Esophagus squamous epithelium (tissue), 5 donors: ENCODE data around the gene PHLPP1. TPM values are rescaled to one million over a fixed set of nuclear protein-coding genes. Genes with fewer than 3 reads are reported as not detected.

ENCODE experiments used
- DNase-seq: peaks from one replicate; lab custom pipeline; 2025; lab: John Stamatoyannopoulos, UW
- H3K27ac ChIP-seq, 4 donors: fragments of 200-600 bp; sonication (generic); one replicate each; pipeline ENCODE4 v1.5.1; 2016 to 2019; ENCODE audit warnings: mild to moderate bottlenecking in 1 of 4
- H3K27me3 ChIP-seq, 4 donors: fragments of 200-600 bp; sonication (generic); 1 replicate in 3 of 4; 2 replicates in 1 of 4; pipeline versions ENCODE4 v1.5.1 to v1.6.0; 2017 to 2021; ENCODE audit warnings: antibody characterized with exemption in 1 of 4
- H3K36me3 ChIP-seq, 3 donors: fragments of 200-600 bp; sonication (generic); one replicate each; pipeline ENCODE4 v1.5.1; 2016 to 2019
- H3K4me1 ChIP-seq, 3 donors: fragments of 200-600 bp; sonication (generic); one replicate each; pipeline ENCODE4 v1.5.1; 2017 to 2019
- H3K4me3 ChIP-seq, 4 donors: fragments of 200-600 bp; sonication (generic); 1 replicate in 3 of 4; 2 replicates in 1 of 4; pipeline ENCODE4 v1.5.1; 2016 to 2019; ENCODE audit warnings: mild to moderate bottlenecking in 2 of 4, moderate library complexity in 1 of 4
- H3K9me3 ChIP-seq, 3 donors: fragments of 200-600 bp; sonication (generic); one replicate each; pipeline ENCODE4 v1.5.1; 2016 to 2019
- POLR2A ChIP-seq, 4 donors: fragments of 450-650 bp; IDR thresholded peaks; one replicate each; pipeline ENCODE4 v1.6.1; 2017; ENCODE audit warnings: antibody characterized with exemption in 4 of 4, mild to moderate bottlenecking in 4 of 4, moderate library complexity in 3 of 4
- WGBS, 2 donors: methylation state at CpG; one replicate each; pipeline ENCODE4 v1.1.5; 2018; 5-methylcytosine and 5-hydroxymethylcytosine counted together
- intact Hi-C: fragments of 100-400 bp; cut with DNase I; formaldehyde crosslinking; loops from one replicate; pipeline ENCODE4 v1.15.0; 2022
- total RNA-seq, 4 donors: library from RNA; depleted of rRNA; stranded (reverse); fragments of >200 nt; gene quantifications; one replicate each; pipeline ENCODE4 v1.1.0, GENCODE V29; 2016
- TF ChIP-seq, protein P1 (sequence below), 6 experiments: fragments of 450-650 bp in 4 of 6; fragments of 200-600 bp in 2 of 6; sonication (generic) in 2 of 6; IDR thresholded peaks; one replicate each; pipeline ENCODE4 v1.5.1; 2016 to 2019; ENCODE audit warnings: antibody characterized with exemption in 6 of 6, mild to moderate bottlenecking in 4 of 6, moderate library complexity in 4 of 6
- donor health status: DM: yes; HTN: yes; CAD: no.

The PHLPP1 gene
- total RNA-seq, 4 donors from 2014 or later: 10.1 to 16.6 (median 14.9) TPM

- H3K9me3 ChIP-seq: no peaks in the 10 kb centered on the region
- H3K4me3 ChIP-seq: no peak overlapping the region
- TF ChIP-seq, protein P1, sequence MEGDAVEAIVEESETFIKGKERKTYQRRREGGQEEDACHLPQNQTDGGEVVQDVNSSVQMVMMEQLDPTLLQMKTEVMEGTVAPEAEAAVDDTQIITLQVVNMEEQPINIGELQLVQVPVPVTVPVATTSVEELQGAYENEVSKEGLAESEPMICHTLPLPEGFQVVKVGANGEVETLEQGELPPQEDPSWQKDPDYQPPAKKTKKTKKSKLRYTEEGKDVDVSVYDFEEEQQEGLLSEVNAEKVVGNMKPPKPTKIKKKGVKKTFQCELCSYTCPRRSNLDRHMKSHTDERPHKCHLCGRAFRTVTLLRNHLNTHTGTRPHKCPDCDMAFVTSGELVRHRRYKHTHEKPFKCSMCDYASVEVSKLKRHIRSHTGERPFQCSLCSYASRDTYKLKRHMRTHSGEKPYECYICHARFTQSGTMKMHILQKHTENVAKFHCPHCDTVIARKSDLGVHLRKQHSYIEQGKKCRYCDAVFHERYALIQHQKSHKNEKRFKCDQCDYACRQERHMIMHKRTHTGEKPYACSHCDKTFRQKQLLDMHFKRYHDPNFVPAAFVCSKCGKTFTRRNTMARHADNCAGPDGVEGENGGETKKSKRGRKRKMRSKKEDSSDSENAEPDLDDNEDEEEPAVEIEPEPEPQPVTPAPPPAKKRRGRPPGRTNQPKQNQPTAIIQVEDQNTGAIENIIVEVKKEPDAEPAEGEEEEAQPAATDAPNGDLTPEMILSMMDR (IDR thresholded peaks at IDR 0.05): no peak
- no peak for TF ChIP-seq POLR2A (IDR thresholded peaks at IDR 0.05)
- H3K27me3 ChIP-seq: peaks cover 0 to 6% (median 0%) of the 10 kb centered on the region in 4 donors
- no peaks in the 10 kb centered on the region for H3K36me3 ChIP-seq
- WGBS, 2 donors: 45 to 50% methylated on average over 6 to 7 of the region's 7 CpGs
- peak overlapping the region in 2 of 4 donors; percentile 25 to 30 for H3K27ac ChIP-seq
- intact Hi-C loops: no loop called here
- DNase-seq: no peak
- H3K4me1 ChIP-seq: peaks cover 0 to 14% (median 0%) of the 10 kb centered on the region in 3 donors
Measured at GRCh38 chr18:62999392-62999791, 284.1 kb downstream of the PHLPP1 start.

DNA sequence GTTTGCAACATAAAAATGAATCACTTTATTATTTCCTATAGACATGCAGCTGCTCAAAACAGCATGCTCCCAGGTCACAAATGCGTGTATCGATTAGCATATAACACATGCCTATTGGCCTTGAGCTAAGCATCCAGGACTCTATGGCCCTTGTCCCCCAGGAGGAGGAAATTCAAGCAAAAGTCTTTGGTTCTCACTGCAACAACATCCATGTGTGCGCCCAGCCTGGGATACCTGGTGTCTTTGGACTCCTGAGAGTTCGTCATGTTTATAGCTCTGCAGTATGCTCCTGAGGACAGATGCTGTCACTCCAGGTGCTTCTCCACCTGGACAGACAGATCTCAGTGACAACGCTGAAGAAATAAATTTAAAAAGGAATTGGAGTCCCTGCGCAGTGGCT is 284.6 kb downstream of the PHLPP1 start:
- TF ChIP-seq, protein P1 (IDR thresholded peaks at IDR 0.05): no peak
- intact Hi-C loops: no loop called here
- H3K27ac ChIP-seq: no peak overlapping the region
- peaks cover 0 to 14% (median 0%) of the 10 kb centered on the region in 3 donors for H3K4me1 ChIP-seq
- DNase-seq: no peak
- H3K36me3 ChIP-seq: no peaks in the 10 kb centered on the region
- H3K9me3 ChIP-seq: no peaks in the 10 kb centered on the region
- WGBS, 2 donors: 85 to 100% methylated on average over 4 to 6 of the region's 6 CpGs
- H3K27me3 ChIP-seq: peaks cover 0 to 6% (median 0%) of the 10 kb centered on the region in 4 donors
- no peak overlapping the region for H3K4me3 ChIP-seq

DNA sequence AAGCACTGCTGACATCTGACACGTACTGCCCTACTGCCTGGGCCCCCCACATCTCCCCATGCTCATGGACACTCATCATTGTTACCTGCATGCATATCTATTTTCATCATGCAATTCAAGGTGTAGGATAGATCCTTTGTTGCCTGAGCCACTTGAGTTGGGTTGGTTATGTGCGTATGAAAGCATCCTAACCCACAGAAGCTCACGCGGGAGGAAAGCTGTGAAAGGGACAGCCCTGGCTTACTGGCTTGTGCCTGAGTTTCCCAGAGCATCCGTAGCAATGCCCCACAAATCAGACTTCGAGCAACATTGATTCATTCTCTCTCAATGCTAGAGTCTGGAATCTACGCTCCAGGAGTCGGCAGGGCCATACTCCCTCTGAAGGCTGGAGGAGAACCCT is 285.5 kb downstream of the PHLPP1 start:
- no peaks in the 10 kb centered on the region for H3K9me3 ChIP-seq

DNA sequence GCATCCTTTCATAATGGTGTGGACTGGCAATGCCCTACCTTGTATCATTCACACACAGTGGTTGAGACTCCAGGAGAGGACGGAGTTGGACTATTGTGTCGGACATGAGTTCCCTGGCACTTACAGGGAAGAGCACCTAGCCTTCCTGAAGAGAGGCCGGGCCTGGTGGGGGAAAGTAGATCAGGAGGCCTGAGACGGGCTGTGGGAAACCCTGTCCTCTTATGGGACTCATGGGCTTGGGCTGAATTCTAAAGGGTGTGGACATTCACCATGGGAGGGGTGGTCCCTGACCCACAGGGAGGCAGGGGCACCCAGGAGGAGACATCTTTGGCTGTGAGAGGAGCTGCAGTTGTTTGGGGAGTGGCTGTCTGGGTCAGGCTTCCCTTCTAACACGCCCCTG is 286.5 kb downstream of the PHLPP1 start:
- Histone ChIP-seq H3K27ac (no peak overlapping the region), H3K4me1 (peaks cover 0 to 14% (median 0%) of the 10 kb centered on the region in 3 donors), H3K4me3 (no peak overlapping the region), H3K36me3 (no peaks in the 10 kb centered on the region), H3K9me3 (no peaks in the 10 kb centered on the region), H3K27me3 (no peaks in the 10 kb centered on the region)
- DNase-seq: no peak
- 93 to 100% methylated on average over 1 to 5 of the region's 5 CpGs for WGBS, 2 donors
- intact Hi-C loops: no loop called here
- TF ChIP-seq, protein P1 (IDR thresholded peaks at IDR 0.05): no peak
- TF ChIP-seq POLR2A (IDR thresholded peaks at IDR 0.05): no peak

More for the DNA sequence above, 285.5 kb downstream of the PHLPP1 start:
- intact Hi-C loops: no loop called here
- WGBS, 2 donors: 70 to 73% methylated on average over 6 to 8 of the region's 8 CpGs
- DNase-seq: no peak
- no peak for TF ChIP-seq POLR2A (IDR thresholded peaks at IDR 0.05)
- TF ChIP-seq, protein P1 (IDR thresholded peaks at IDR 0.05): no peak
- Histone ChIP-seq H3K4me1 (peaks cover 0 to 14% (median 0%) of the 10 kb centered on the region in 3 donors), H3K27ac (no peak overlapping the region), H3K36me3 (no peaks in the 10 kb centered on the region), H3K27me3 (peaks cover 0 to 6% (median 0%) of the 10 kb centered on the region in 4 donors), H3K4me3 (no peak overlapping the region)

GRCh38 chr18:63002305-63002704 is 287.0 kb downstream of the PHLPP1 start:
- H3K4me3 ChIP-seq: no peak overlapping the region
- H3K27me3 ChIP-seq: no peaks in the 10 kb centered on the region
- no peak overlapping the region for H3K27ac ChIP-seq
- intact Hi-C loops: no loop called here
- H3K4me1 ChIP-seq: peaks cover 0 to 14% (median 0%) of the 10 kb centered on the region in 3 donors
- no peak for TF ChIP-seq POLR2A (IDR thresholded peaks at IDR 0.05)
- TF ChIP-seq, protein P1 (IDR thresholded peaks at IDR 0.05): no peak
- WGBS, 2 donors: 87 to 90% methylated on average over 6 of the region's 6 CpGs
- H3K9me3 ChIP-seq: no peaks in the 10 kb centered on the region
- no peaks in the 10 kb centered on the region for H3K36me3 ChIP-seq
- DNase-seq: no peak
